Colonic mucosa (tissue), 4 donors: ENCODE results near the gene PPP6R2. TPM values are rescaled to one million over a fixed set of nuclear protein-coding genes. Genes with fewer than 3 reads are reported as not detected.
A peak's percentile ranks its signal among the peaks of the same experiment; 100 is the strongest.

Source experiments
- DNase-seq: peaks from one replicate; pipeline ENCODE4 v3.0.0-alpha.2; 2020
- H3K27ac ChIP-seq: fragments of 200-600 bp; one replicate; pipeline ENCODE4 v1.8.0; 2021
- H3K27me3 ChIP-seq: fragments of 200-600 bp; one replicate; pipeline ENCODE4 v1.8.0; 2021
- H3K36me3 ChIP-seq: fragments of 200-600 bp; one replicate; pipeline ENCODE4 v1.8.0; 2021
- H3K4me1 ChIP-seq: fragments of 200-600 bp; one replicate; pipeline ENCODE4 v1.8.0; 2021; ENCODE audit warnings: mild to moderate bottlenecking
- H3K4me3 ChIP-seq: fragments of 200-600 bp; one replicate; pipeline ENCODE4 v1.8.0; 2021
- H3K9ac ChIP-seq, 2 donors: one replicate each; pipeline ENCODE4 v1.7.0; 2013; ENCODE audit warnings: control low read depth in 2 of 2, low read depth in 2 of 2, low read length in 2 of 2
- H3K9me3 ChIP-seq: fragments of 200-600 bp; one replicate; pipeline ENCODE4 v1.8.0; 2021
- CTCF ChIP-seq: fragments of 200-600 bp; IDR thresholded peaks from one replicate; pipeline ENCODE4 v1.8.0; 2022; ENCODE audit warnings: antibody characterized with exemption, mild to moderate bottlenecking
- intact Hi-C: fragments of 100-400 bp; cut with DNase I; formaldehyde crosslinking; loops from one replicate; pipeline ENCODE4 v1.14.1; 2022
- total RNA-seq, 2 donors: library from RNA; stranded (reverse); fragmentation: NEBNext Ultra II Directional in 1 of 2; extraction: Animal tissue kit (Norgen Biotek cat#: 25700) in 1 of 2; gene quantifications; one replicate each; pipeline ENCODE4 v1.2.1, GENCODE V29; 2021
- donor health status: healthy.
- donor health status: DM: no; HTN: no; CAD: no.
- donor health status: DM: no; HTN: no; CAD: no.

Gene PPP6R2
- total RNA-seq, 2 donors from 2014 or later = 34.1 to 55.9 TPM

- Histone ChIP-seq H3K4me3 (peak overlapping the region; percentile 91), H3K9ac (peak overlapping the region; percentile 90 to 96), H3K27ac (peak overlapping the region; percentile 93), H3K9me3 (no peaks in the 10 kb centered on the region), H3K4me1 (peaks cover 59% of the 10 kb centered on the region), H3K27me3 (no peaks in the 10 kb centered on the region), H3K36me3 (no peaks in the 10 kb centered on the region)
- TF ChIP-seq CTCF = no peak
- peak; percentile 77 for DNase-seq
- intact Hi-C loops = no loop called here
Measured at GRCh38 chr22:50304528-50305392, 38.4 kb upstream of the PPP6R2 start.

GRCh38 chr22:50305393-50305922, 37.7 kb upstream of the PPP6R2 start:
- Histone ChIP-seq H3K4me1 (peaks cover 52% of the 10 kb centered on the region), H3K4me3 (peak overlapping the region; percentile 91), H3K9ac (peak overlapping the region; percentile 90 to 96), H3K9me3 (no peaks in the 10 kb centered on the region), H3K27me3 (no peaks in the 10 kb centered on the region), H3K27ac (peak overlapping the region; percentile 93), H3K36me3 (no peaks in the 10 kb centered on the region)
- no peak for TF ChIP-seq CTCF
- intact Hi-C loops = no loop called here
- peak; percentile 77 for DNase-seq

- Histone ChIP-seq H3K9me3 (no peaks in the 10 kb centered on the region), H3K4me1 (peaks cover 46% of the 10 kb centered on the region), H3K27me3 (no peaks in the 10 kb centered on the region), H3K9ac (peak overlapping the region; percentile 90 to 96), H3K4me3 (peak overlapping the region; percentile 91), H3K36me3 (no peaks in the 10 kb centered on the region), H3K27ac (peak overlapping the region; percentile 93)
- TF ChIP-seq CTCF = no peak
- intact Hi-C loops = no loop called here
- peak; percentile 91 for DNase-seq
Measured at GRCh38 chr22:50305923-50306566, 37.1 kb upstream of the PPP6R2 start.

GRCh38 chr22:50306753-50307749, 36.1 kb upstream of the PPP6R2 start, which contains the start of gene PLXNB2:
Gene PLXNB2 (minus strand): TSS chr22:50307646. CDS start chr22:50290584, 17,062 bp downstream.
- Histone ChIP-seq H3K9me3 (no peaks in the 10 kb centered on the region), H3K27me3 (no peaks in the 10 kb centered on the region), H3K36me3 (no peaks in the 10 kb centered on the region), H3K4me3 (peak within 1 kb of the TSS; percentile 91), H3K27ac (peak within 1 kb of the TSS; percentile 93), H3K9ac (peak within 1 kb of the TSS; percentile 90 to 96), H3K4me1 (peaks cover 36% of the 10 kb centered on the region)
- DNase-seq = peak; percentile 83
- intact Hi-C loops = no loop called here
- TF ChIP-seq CTCF = no peak
